ENCODE data around the gene IL2. TPM values are rescaled to one million over a fixed set of nuclear protein-coding genes. Genes with fewer than 3 reads are reported as not detected.

IL2 gene
- total RNA-seq, 2 donors from 2014 or later, result 110 to 171 TPM

- H3K36me3 Mint-ChIP-seq, result peaks cover 4 to 19% of the 10 kb centered on the region in 2 donors
- H3K9me3 Mint-ChIP-seq, result peaks cover 0 to 8% of the 10 kb centered on the region in 2 donors
- DNase-seq (ENCODE audit: low spot score in 2 of 2) (no peak), ATAC-seq (no peak)
- H3K27ac Mint-ChIP-seq, result no peak overlapping the region
These were observed 22.2 kb downstream of the IL2 start for GRCh38 chr4:122434285-122434684.

GRCh38 chr4:122431351-122431750 lies 25.2 kb downstream of the IL2 start:
- peaks cover 4 to 19% of the 10 kb centered on the region in 2 donors for H3K36me3 Mint-ChIP-seq
- H3K9me3 Mint-ChIP-seq, result peaks cover 0 to 8% of the 10 kb centered on the region in 2 donors
- ATAC-seq (no peak), DNase-seq (ENCODE audit: low spot score in 2 of 2) (no peak)
- H3K27ac Mint-ChIP-seq, result no peak overlapping the region

GRCh38 chr4:122423246-122423645 lies 33.3 kb downstream of the IL2 start:
- DNase-seq (ENCODE audit: low spot score in 2 of 2) (no peak), ATAC-seq (no peak)
- Mint-ChIP-seq H3K36me3 (peaks cover 12 to 15% of the 10 kb centered on the region in 2 donors), H3K27ac (no peak overlapping the region), H3K9me3 (peaks cover 5 to 14% of the 10 kb centered on the region in 2 donors)

GRCh38 chr4:122412547-122412946 lies 44.0 kb downstream of the IL2 start:
- ATAC-seq, result no peak
- Mint-ChIP-seq H3K27ac (no peak overlapping the region), H3K9me3 (no peaks in the 10 kb centered on the region), H3K36me3 (no peaks in the 10 kb centered on the region)
- no peak for DNase-seq (ENCODE audit: low spot score in 2 of 2)

GRCh38 chr4:122403861-122404260 lies 52.7 kb downstream of the IL2 start:
- Mint-ChIP-seq H3K9me3 (no peaks in the 10 kb centered on the region), H3K36me3 (peaks cover 0 to 18% of the 10 kb centered on the region in 2 donors), H3K27ac (no peak overlapping the region)
- ATAC-seq (no peak), DNase-seq (ENCODE audit: low spot score in 2 of 2) (no peak)

Other genes starting within 250 kb of the IL2 start
- not detected for gene ADAD1, start 77.7 kb downstream of the IL2 start, total RNA-seq
- 10 to 100 TPM; 16.6 to 40.1 TPM for gene IL21, start 164.3 kb upstream of the IL2 start, total RNA-seq

All from activated naive CD4-positive, alpha-beta T cell treated with anti-CD3 and anti-CD28 coated beads, Interleukin-2, amount 50 U/mL, for 72 hours (primary cell).